Activated T-cell treated with anti-CD3 and anti-CD28 coated beads, Interleukin-2, amount 50 U/mL, for 72 hours (primary cell): ENCODE measurements around the gene MCRIP1. TPM values are rescaled to one million over a fixed set of nuclear protein-coding genes. Genes with fewer than 3 reads are reported as not detected.

Experiments used
- total RNA-seq, 2 donors: library from RNA; stranded (reverse); gene quantifications; one replicate each; pipeline ENCODE4 v1.2.3, GENCODE V29; 2022

MCRIP1 gene
- total RNA-seq, 2 donors from 2014 or later, result 61.9 to 77.2 TPM

Other genes starting within 250 kb of the MCRIP1 start
- gene NPLOC4, start 196.2 kb downstream of the MCRIP1 start, total RNA-seq, result 100 to 1,000 TPM in 1 of 2 donors, 10 to 100 TPM in 1; 89.7 to 107 TPM
- 1 to 10 TPM in 1 of 2 donors, under 1 TPM in 1; 0.63 to 1.1 TPM for gene TSPAN10, start 196.1 kb downstream of the MCRIP1 start, total RNA-seq
- 1 to 10 TPM; 4.2 to 4.4 TPM for gene PDE6G, start 176.7 kb downstream of the MCRIP1 start, total RNA-seq
- gene OXLD1, start 166.7 kb downstream of the MCRIP1 start, total RNA-seq, result 10 to 100 TPM; 49.1 to 58.8 TPM
- gene CCDC137, start 166.6 kb downstream of the MCRIP1 start, total RNA-seq, result 10 to 100 TPM; 26.1 to 46.5 TPM
- gene ARL16, start 149.5 kb downstream of the MCRIP1 start, total RNA-seq, result 10 to 100 TPM; 33.0 to 45.3 TPM
- gene HGS, start 149.3 kb downstream of the MCRIP1 start, total RNA-seq, result 10 to 100 TPM; 95.5 to 96.0 TPM
- gene MRPL12, start 129.9 kb downstream of the MCRIP1 start, total RNA-seq, result 10 to 100 TPM; 49.1 to 64.7 TPM
- gene SLC25A10, start 121.0 kb downstream of the MCRIP1 start, total RNA-seq, result 10 to 100 TPM in 1 of 2 donors, 1 to 10 TPM in 1; 9.2 to 11.3 TPM
- gene GCGR, start 29.1 kb downstream of the MCRIP1 start, total RNA-seq, result under 1 TPM in 1 of 2 donors, not detected in 1; 0.17 TPM
- gene PPP1R27, start 1.8 kb upstream of the MCRIP1 start, total RNA-seq, result not detected
- gene P4HB, start 27.2 kb upstream of the MCRIP1 start, total RNA-seq, result 100 to 1,000 TPM; 430 to 436 TPM
- gene ARHGDIA, start 38.0 kb upstream of the MCRIP1 start, total RNA-seq, result 100 to 1,000 TPM; 369 to 410 TPM
- 100 to 1,000 TPM in 1 of 2 donors, 10 to 100 TPM in 1; 95.9 to 122 TPM for gene ALYREF, start 58.3 kb upstream of the MCRIP1 start, total RNA-seq
- gene ANAPC11, start 58.4 kb upstream of the MCRIP1 start, total RNA-seq, result 100 to 1,000 TPM in 1 of 2 donors, 10 to 100 TPM in 1; 78.5 to 106 TPM
- gene NPB, start 68.9 kb upstream of the MCRIP1 start, total RNA-seq, result under 1 TPM in 1 of 2 donors, not detected in 1; 0.19 TPM
- gene PCYT2, start 78.1 kb upstream of the MCRIP1 start, total RNA-seq, result 10 to 100 TPM; 13.9 to 14.2 TPM
- 10 to 100 TPM; 42.2 to 44.2 TPM for gene SIRT7, start 84.9 kb upstream of the MCRIP1 start, total RNA-seq
- gene MAFG, start 94.4 kb upstream of the MCRIP1 start, total RNA-seq, result 10 to 100 TPM; 41.5 to 44.7 TPM
- 100 to 1,000 TPM; 141 to 178 TPM for gene PYCR1, start 104.0 kb upstream of the MCRIP1 start, total RNA-seq
- gene MYADML2, start 113.9 kb upstream of the MCRIP1 start, total RNA-seq, result not detected
- 1 to 10 TPM in 1 of 2 donors, under 1 TPM in 1; 0.76 to 1.4 TPM for gene NOTUM, start 127.9 kb upstream of the MCRIP1 start, total RNA-seq
- 10 to 100 TPM; 32.0 to 34.2 TPM for gene ASPSCR1, start 144.3 kb upstream of the MCRIP1 start, total RNA-seq
- 10 to 100 TPM; 32.2 to 44.0 TPM for gene CENPX, start 189.6 kb upstream of the MCRIP1 start, total RNA-seq
- 10 to 100 TPM; 11.8 to 15.4 TPM for gene LRRC45, start 190.0 kb upstream of the MCRIP1 start, total RNA-seq
- 10 to 100 TPM in 1 of 2 donors, 1 to 10 TPM in 1; 8.5 to 13.1 TPM for gene RAC3, start 198.4 kb upstream of the MCRIP1 start, total RNA-seq
- 100 to 1,000 TPM; 114 to 125 TPM for gene DCXR, start 204.4 kb upstream of the MCRIP1 start, total RNA-seq
- 10 to 100 TPM; 31.0 to 42.2 TPM for gene RFNG, start 218.5 kb upstream of the MCRIP1 start, total RNA-seq
- gene GPS1, start 218.6 kb upstream of the MCRIP1 start, total RNA-seq, result 10 to 100 TPM; 55.1 to 73.5 TPM
- 100 to 1,000 TPM; 109 to 121 TPM for gene DUS1L, start 232.5 kb upstream of the MCRIP1 start, total RNA-seq